ENCODE measurements around the gene G3BP2. TPM values are rescaled to one million over a fixed set of nuclear protein-coding genes. Genes with fewer than 3 reads are reported as not detected.

Gene G3BP2
- total RNA-seq, 1 experiment from 2014 or later: 187 TPM

- Histone ChIP-seq H3K27me3 (replicated peaks; ENCODE audit: control insufficient read depth, insufficient read depth, low read length) (no peaks in the 10 kb centered on the region), H3K4me1 (peaks cover 33% of the 10 kb centered on the region), H3K36me3 (ENCODE audit: control insufficient read depth, insufficient read depth, low read length) (no peaks in the 10 kb centered on the region; the same call in 1 of the 2 replicates), H3K4me3 (ENCODE audit: low read depth, low read length) (no peak overlapping the region), H3K9me3 (no peaks in the 10 kb centered on the region)
- Mint-ChIP-seq H3K4me1 (ENCODE audit: low read depth, unreplicated experiment) (peaks cover 7% of the 10 kb centered on the region), H3K36me3 (ENCODE audit: insufficient read depth, unreplicated experiment) (peaks cover 49% of the 10 kb centered on the region), H3K27me3 (ENCODE audit: insufficient read depth, unreplicated experiment) (no peaks in the 10 kb centered on the region), H3K27ac (ENCODE audit: unreplicated experiment) (no peak overlapping the region), H3K4me3 (ENCODE audit: unreplicated experiment) (no peak overlapping the region), H3K9me3 (ENCODE audit: unreplicated experiment) (no peaks in the 10 kb centered on the region)
- no TSS peak for BruUV-seq (replicated peaks)
- DNase-seq: no peak
- CTCF ChIA-PET: no interaction called here
- POLR2A ChIA-PET: no interaction called here
- intact Hi-C loops (cut with micrococcal nuclease; ENCODE audit: unreplicated experiment): loop anchor here (2.0 kb wide), 1 partner anchor 43 kb away; no protein-coding TSS in a partner anchor
- TF ChIP-seq, protein P1, sequence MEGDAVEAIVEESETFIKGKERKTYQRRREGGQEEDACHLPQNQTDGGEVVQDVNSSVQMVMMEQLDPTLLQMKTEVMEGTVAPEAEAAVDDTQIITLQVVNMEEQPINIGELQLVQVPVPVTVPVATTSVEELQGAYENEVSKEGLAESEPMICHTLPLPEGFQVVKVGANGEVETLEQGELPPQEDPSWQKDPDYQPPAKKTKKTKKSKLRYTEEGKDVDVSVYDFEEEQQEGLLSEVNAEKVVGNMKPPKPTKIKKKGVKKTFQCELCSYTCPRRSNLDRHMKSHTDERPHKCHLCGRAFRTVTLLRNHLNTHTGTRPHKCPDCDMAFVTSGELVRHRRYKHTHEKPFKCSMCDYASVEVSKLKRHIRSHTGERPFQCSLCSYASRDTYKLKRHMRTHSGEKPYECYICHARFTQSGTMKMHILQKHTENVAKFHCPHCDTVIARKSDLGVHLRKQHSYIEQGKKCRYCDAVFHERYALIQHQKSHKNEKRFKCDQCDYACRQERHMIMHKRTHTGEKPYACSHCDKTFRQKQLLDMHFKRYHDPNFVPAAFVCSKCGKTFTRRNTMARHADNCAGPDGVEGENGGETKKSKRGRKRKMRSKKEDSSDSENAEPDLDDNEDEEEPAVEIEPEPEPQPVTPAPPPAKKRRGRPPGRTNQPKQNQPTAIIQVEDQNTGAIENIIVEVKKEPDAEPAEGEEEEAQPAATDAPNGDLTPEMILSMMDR (IDR thresholded peaks at IDR 0.05; ENCODE audit: insufficient read depth in 1 of 2, low read depth in 1 of 2, low read length in 1 of 2, severe bottlenecking in 1 of 2, unreplicated experiment in 1 of 2): no peak
These were observed 13.6 kb downstream of the G3BP2 start for GRCh38 chr4:75659512-75660031.

DNA sequence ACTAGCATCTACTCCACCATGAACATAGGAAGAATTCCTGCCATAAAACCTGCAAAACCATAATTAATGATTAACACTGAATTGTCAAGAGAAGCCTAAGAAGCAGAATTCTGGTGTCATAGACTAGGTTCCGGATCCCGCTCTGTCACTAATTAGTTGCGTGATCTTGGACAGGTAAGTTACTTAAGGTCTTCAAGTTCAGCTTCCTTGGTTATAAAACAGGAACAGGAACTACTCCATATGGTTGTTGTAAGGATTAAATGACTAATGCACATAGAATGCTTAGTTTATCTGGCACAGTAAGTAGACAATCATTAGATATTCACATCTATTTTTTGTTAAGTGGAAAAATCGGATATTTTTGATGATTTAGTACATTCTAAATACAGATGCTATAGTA lies 14.3 kb downstream of the G3BP2 start:
- no peaks in the 10 kb centered on the region for H3K9me3 ChIP-seq
- peaks cover 39% of the 10 kb centered on the region for H3K4me1 ChIP-seq
- H3K36me3 ChIP-seq (ENCODE audit: control insufficient read depth, insufficient read depth, low read length): no peaks in the 10 kb centered on the region; the same call in 1 of the 2 replicates
- peaks cover 56% of the 10 kb centered on the region for H3K36me3 Mint-ChIP-seq (ENCODE audit: insufficient read depth, unreplicated experiment)
- TF ChIP-seq, protein P1 (IDR thresholded peaks at IDR 0.05; ENCODE audit: insufficient read depth in 1 of 2, low read depth in 1 of 2, low read length in 1 of 2, severe bottlenecking in 1 of 2, unreplicated experiment in 1 of 2): no peak
- H3K27me3 ChIP-seq (replicated peaks; ENCODE audit: control insufficient read depth, insufficient read depth, low read length): no peaks in the 10 kb centered on the region
- H3K4me3 ChIP-seq (ENCODE audit: low read depth, low read length): no peak overlapping the region
- no peaks in the 10 kb centered on the region for H3K9me3 Mint-ChIP-seq (ENCODE audit: unreplicated experiment)
- H3K27ac Mint-ChIP-seq (ENCODE audit: unreplicated experiment): peak overlapping the region; percentile 39
- POLR2A ChIA-PET: interaction anchor here (0.7 to 1.0 kb wide), 2 partner anchors 13 to 65 kb away, joined by 3 read pairs; partner anchors contain the start of gene USO1
- no TSS peak for BruUV-seq (replicated peaks)
- CTCF ChIA-PET: no interaction called here
- intact Hi-C loops (cut with micrococcal nuclease; ENCODE audit: unreplicated experiment): loop anchor here (2.0 kb wide), 1 partner anchor 44 kb away; no protein-coding TSS in a partner anchor
- no peaks in the 10 kb centered on the region for H3K27me3 Mint-ChIP-seq (ENCODE audit: insufficient read depth, unreplicated experiment)
- H3K4me1 Mint-ChIP-seq (ENCODE audit: low read depth, unreplicated experiment): peaks cover 7% of the 10 kb centered on the region
- peak in 1 of 2 experiments; percentile 32 for DNase-seq
- no peak overlapping the region for H3K4me3 Mint-ChIP-seq (ENCODE audit: unreplicated experiment)

GRCh38 chr4:75655562-75655961 lies 17.6 kb downstream of the G3BP2 start:
- Mint-ChIP-seq H3K27ac (ENCODE audit: unreplicated experiment) (no peak overlapping the region), H3K36me3 (ENCODE audit: insufficient read depth, unreplicated experiment) (peaks cover 50% of the 10 kb centered on the region), H3K9me3 (ENCODE audit: unreplicated experiment) (no peaks in the 10 kb centered on the region), H3K4me3 (ENCODE audit: unreplicated experiment) (no peak overlapping the region), H3K27me3 (ENCODE audit: insufficient read depth, unreplicated experiment) (no peaks in the 10 kb centered on the region), H3K4me1 (ENCODE audit: low read depth, unreplicated experiment) (peaks cover 7% of the 10 kb centered on the region)
- Histone ChIP-seq H3K36me3 (ENCODE audit: control insufficient read depth, insufficient read depth, low read length) (no peaks in the 10 kb centered on the region; the same call in 1 of the 2 replicates), H3K9me3 (no peaks in the 10 kb centered on the region), H3K4me3 (ENCODE audit: low read depth, low read length) (no peak overlapping the region), H3K4me1 (peaks cover 53% of the 10 kb centered on the region), H3K27me3 (replicated peaks; ENCODE audit: control insufficient read depth, insufficient read depth, low read length) (no peaks in the 10 kb centered on the region)
- ChIA-PET CTCF (interaction anchor here (2.0 kb wide), 1 partner anchor 68 kb away, joined by 8 read pairs; the partner anchor contains the start of gene USO1), POLR2A (no interaction called here)
- TF ChIP-seq, protein P1 (IDR thresholded peaks at IDR 0.05; ENCODE audit: insufficient read depth in 1 of 2, low read depth in 1 of 2, low read length in 1 of 2, severe bottlenecking in 1 of 2, unreplicated experiment in 1 of 2): no peak
- no TSS peak for BruUV-seq (replicated peaks)
- no peak for DNase-seq
- intact Hi-C loops (cut with micrococcal nuclease; ENCODE audit: unreplicated experiment): no loop called here

Data from Caco-2 (cell line).